ENCODE results near the gene LSG1. TPM values are rescaled to one million over a fixed set of nuclear protein-coding genes. Genes with fewer than 3 reads are reported as not detected.

LSG1 gene
- total and polyA plus RNA-seq, 2 donors (not counting 1 experiment from before 2014, with no cell fraction given) = 27.6 to 35.3 TPM

DNA sequence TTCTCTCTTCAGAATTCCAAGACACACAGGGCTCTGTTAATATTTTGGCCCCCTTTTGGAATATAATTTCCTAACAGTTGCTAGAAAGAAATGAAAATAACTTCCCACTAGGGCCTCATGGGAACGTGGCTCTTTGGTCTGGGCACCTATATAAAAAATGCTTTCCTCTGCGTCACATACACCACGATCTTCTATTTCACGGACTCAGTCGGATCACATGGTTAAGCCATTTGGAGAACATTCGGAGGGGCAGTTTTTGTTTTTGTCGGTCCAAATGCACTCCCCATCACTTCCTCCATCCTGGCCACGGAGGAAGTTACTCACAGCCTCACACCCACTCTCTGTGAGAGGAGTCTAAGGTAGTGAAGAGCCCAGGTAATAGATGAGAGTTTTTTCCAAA is 59.8 kb downstream of the LSG1 start:
- Histone ChIP-seq H4K20me1 (ENCODE audit: control insufficient read depth, extremely low read depth, insufficient read depth, low read length) (no peaks in the 10 kb centered on the region), H3K27me3 (ENCODE audit: control insufficient read depth, insufficient read depth, low read length) (no peaks in the 10 kb centered on the region), H3K79me2 (ENCODE audit: control insufficient read depth, insufficient read depth, low read length) (no peaks in the 10 kb centered on the region), H3K36me3 (ENCODE audit: control insufficient read depth, insufficient read depth, low read length) (peaks cover 3% of the 10 kb centered on the region), H3K9me3 (ENCODE audit: control insufficient read depth, insufficient read depth, low read depth, low read length) (no peaks in the 10 kb centered on the region), H3K4me2 (ENCODE audit: extremely low read depth, insufficient read depth, low read length) (no peak overlapping the region), H3K27ac (ENCODE audit: insufficient read depth, low read length) (no peak overlapping the region), H3K4me3 (replicated peaks in 1 of 4; ENCODE audit: control extremely low read depth in 1 of 4, insufficient read depth in 1 of 4, low read depth in 3 of 4, low read length in 4 of 4) (no peak overlapping the region), H2AFZ (ENCODE audit: low read length) (no peak overlapping the region), H3K4me1 (ENCODE audit: control insufficient read depth, extremely low read depth, insufficient read depth, low read length) (no peaks in the 10 kb centered on the region), H3K9ac (ENCODE audit: insufficient read depth, low read length) (no peak overlapping the region)
- TF ChIP-seq EZH2 (IDR thresholded peaks at IDR 0.05; ENCODE audit: low read length, missing control alignments) = no peak
- TF ChIP-seq, protein P1, sequence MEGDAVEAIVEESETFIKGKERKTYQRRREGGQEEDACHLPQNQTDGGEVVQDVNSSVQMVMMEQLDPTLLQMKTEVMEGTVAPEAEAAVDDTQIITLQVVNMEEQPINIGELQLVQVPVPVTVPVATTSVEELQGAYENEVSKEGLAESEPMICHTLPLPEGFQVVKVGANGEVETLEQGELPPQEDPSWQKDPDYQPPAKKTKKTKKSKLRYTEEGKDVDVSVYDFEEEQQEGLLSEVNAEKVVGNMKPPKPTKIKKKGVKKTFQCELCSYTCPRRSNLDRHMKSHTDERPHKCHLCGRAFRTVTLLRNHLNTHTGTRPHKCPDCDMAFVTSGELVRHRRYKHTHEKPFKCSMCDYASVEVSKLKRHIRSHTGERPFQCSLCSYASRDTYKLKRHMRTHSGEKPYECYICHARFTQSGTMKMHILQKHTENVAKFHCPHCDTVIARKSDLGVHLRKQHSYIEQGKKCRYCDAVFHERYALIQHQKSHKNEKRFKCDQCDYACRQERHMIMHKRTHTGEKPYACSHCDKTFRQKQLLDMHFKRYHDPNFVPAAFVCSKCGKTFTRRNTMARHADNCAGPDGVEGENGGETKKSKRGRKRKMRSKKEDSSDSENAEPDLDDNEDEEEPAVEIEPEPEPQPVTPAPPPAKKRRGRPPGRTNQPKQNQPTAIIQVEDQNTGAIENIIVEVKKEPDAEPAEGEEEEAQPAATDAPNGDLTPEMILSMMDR (conservative IDR thresholded peaks at IDR 0.05 in 1 of 2, IDR thresholded peaks at IDR 0.05 in 1 of 2; ENCODE audit: low read depth in 1 of 2, low read length in 2 of 2) = no peak
- no peak for DNase-seq (ENCODE audit: low read depth in 2 of 2)

DNA sequence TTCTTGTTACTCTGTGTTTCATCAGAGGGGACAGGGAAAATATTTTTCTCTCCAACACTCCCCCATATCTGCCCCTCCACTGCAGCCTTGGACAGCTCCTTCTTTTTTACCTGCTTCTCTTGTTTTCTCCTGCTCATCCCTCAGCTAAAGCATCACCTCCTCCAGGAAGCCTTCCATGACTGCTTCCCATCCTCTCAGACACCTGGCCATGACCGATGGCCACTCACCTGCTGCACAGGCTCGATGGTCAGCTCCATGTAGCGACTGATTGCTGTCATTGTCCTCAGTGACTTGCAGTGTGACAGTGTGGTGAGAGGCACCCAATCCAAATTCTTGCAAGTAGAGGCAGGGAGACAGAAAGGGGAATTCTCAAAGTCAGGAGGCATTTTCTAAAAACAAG is 61.3 kb downstream of the LSG1 start:
- H3K4me1 ChIP-seq (ENCODE audit: control insufficient read depth, extremely low read depth, insufficient read depth, low read length) = no peaks in the 10 kb centered on the region

DNA sequence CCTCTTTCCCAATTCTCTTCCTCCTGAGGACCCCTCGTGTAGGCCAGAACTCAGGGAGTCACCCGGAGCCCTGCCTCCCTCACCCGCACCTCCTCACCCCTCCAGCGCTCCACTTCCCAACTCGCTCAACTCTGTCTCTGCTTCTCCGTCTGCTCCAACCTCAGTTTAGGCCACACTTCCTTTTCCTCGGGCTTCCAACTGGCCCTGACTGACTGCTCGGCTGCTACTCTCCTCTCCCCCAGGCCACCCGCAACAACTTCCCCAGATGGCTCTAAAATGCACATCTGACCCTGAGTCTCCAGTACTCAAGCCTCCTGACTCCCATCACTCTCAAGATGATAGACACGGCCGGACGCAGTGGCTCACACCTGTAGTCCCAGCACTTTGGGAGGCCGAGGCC is 62.4 kb downstream of the LSG1 start:
- Histone ChIP-seq H3K9me3 (ENCODE audit: control insufficient read depth, insufficient read depth, low read depth, low read length) (no peaks in the 10 kb centered on the region), H4K20me1 (ENCODE audit: control insufficient read depth, extremely low read depth, insufficient read depth, low read length) (no peaks in the 10 kb centered on the region), H3K27ac (ENCODE audit: insufficient read depth, low read length) (no peak overlapping the region), H3K36me3 (ENCODE audit: control insufficient read depth, insufficient read depth, low read length) (peaks cover 1% of the 10 kb centered on the region), H2AFZ (ENCODE audit: low read length) (no peak overlapping the region), H3K9ac (ENCODE audit: insufficient read depth, low read length) (no peak overlapping the region), H3K4me1 (ENCODE audit: control insufficient read depth, extremely low read depth, insufficient read depth, low read length) (no peaks in the 10 kb centered on the region), H3K4me2 (ENCODE audit: extremely low read depth, insufficient read depth, low read length) (no peak overlapping the region), H3K4me3 (replicated peaks in 1 of 4; ENCODE audit: control extremely low read depth in 1 of 4, insufficient read depth in 1 of 4, low read depth in 3 of 4, low read length in 4 of 4) (no peak overlapping the region), H3K79me2 (ENCODE audit: control insufficient read depth, insufficient read depth, low read length) (no peaks in the 10 kb centered on the region), H3K27me3 (ENCODE audit: control insufficient read depth, insufficient read depth, low read length) (no peaks in the 10 kb centered on the region)
- no peak for DNase-seq (ENCODE audit: low read depth in 2 of 2)
- TF ChIP-seq, protein P1 (conservative IDR thresholded peaks at IDR 0.05 in 1 of 2, IDR thresholded peaks at IDR 0.05 in 1 of 2; ENCODE audit: low read depth in 1 of 2, low read length in 2 of 2) = no peak
- TF ChIP-seq EZH2 (IDR thresholded peaks at IDR 0.05; ENCODE audit: low read length, missing control alignments) = no peak

More for the DNA sequence above, 61.3 kb downstream of the LSG1 start:
- no peak overlapping the region for H3K4me3 ChIP-seq (replicated peaks in 1 of 4; ENCODE audit: control extremely low read depth in 1 of 4, insufficient read depth in 1 of 4, low read depth in 3 of 4, low read length in 4 of 4)
- no peaks in the 10 kb centered on the region for H3K27me3 ChIP-seq (ENCODE audit: control insufficient read depth, insufficient read depth, low read length)
- H3K4me2 ChIP-seq (ENCODE audit: extremely low read depth, insufficient read depth, low read length) = no peak overlapping the region
- no peaks in the 10 kb centered on the region for H3K9me3 ChIP-seq (ENCODE audit: control insufficient read depth, insufficient read depth, low read depth, low read length)
- no peak for DNase-seq (ENCODE audit: low read depth in 2 of 2)
- no peaks in the 10 kb centered on the region for H4K20me1 ChIP-seq (ENCODE audit: control insufficient read depth, extremely low read depth, insufficient read depth, low read length)
- H2AFZ ChIP-seq (ENCODE audit: low read length) = no peak overlapping the region
- no peak overlapping the region for H3K27ac ChIP-seq (ENCODE audit: insufficient read depth, low read length)
- no peaks in the 10 kb centered on the region for H3K79me2 ChIP-seq (ENCODE audit: control insufficient read depth, insufficient read depth, low read length)
- H3K9ac ChIP-seq (ENCODE audit: insufficient read depth, low read length) = no peak overlapping the region
- TF ChIP-seq EZH2 (IDR thresholded peaks at IDR 0.05; ENCODE audit: low read length, missing control alignments) = no peak
- TF ChIP-seq, protein P1 (conservative IDR thresholded peaks at IDR 0.05 in 1 of 2, IDR thresholded peaks at IDR 0.05 in 1 of 2; ENCODE audit: low read depth in 1 of 2, low read length in 2 of 2) = no peak
- H3K36me3 ChIP-seq (ENCODE audit: control insufficient read depth, insufficient read depth, low read length) = peaks cover 1% of the 10 kb centered on the region
